Stomach (tissue), 4 donors: ENCODE data around the gene AMPD1.

ENCODE experiments used
- EP300 ChIP-seq: sonication (generic); formaldehyde crosslinking; IDR thresholded peaks from one replicate; pipeline ENCODE4 v1.6.1; 2017; ENCODE audit warnings: antibody characterized with exemption
- POLR2A ChIP-seq, 4 donors: fragments of 450-650 bp; IDR thresholded peaks; one replicate each; pipeline ENCODE4 v1.6.1; 2016; ENCODE audit warnings: antibody characterized with exemption in 4 of 4, control low read depth in 2 of 4, mild to moderate bottlenecking in 1 of 4, moderate library complexity in 1 of 4
- POLR2AphosphoS5 ChIP-seq, 3 donors: sonication (generic); formaldehyde crosslinking; IDR thresholded peaks; one replicate each; pipeline ENCODE4 v1.6.1; 2016; ENCODE audit warnings: antibody characterized with exemption in 3 of 3
- TF ChIP-seq, protein P1 (sequence below), 7 experiments: fragments of 450-650 bp in 4 of 7; fragments of 200-600 bp in 3 of 7; sonication (generic) in 3 of 7; IDR thresholded peaks; one replicate each; pipeline ENCODE4 v1.5.1; 2016 to 2019; ENCODE audit warnings: antibody characterized with exemption in 7 of 7, control low read depth in 2 of 7, mild to moderate bottlenecking in 1 of 7

DNA sequence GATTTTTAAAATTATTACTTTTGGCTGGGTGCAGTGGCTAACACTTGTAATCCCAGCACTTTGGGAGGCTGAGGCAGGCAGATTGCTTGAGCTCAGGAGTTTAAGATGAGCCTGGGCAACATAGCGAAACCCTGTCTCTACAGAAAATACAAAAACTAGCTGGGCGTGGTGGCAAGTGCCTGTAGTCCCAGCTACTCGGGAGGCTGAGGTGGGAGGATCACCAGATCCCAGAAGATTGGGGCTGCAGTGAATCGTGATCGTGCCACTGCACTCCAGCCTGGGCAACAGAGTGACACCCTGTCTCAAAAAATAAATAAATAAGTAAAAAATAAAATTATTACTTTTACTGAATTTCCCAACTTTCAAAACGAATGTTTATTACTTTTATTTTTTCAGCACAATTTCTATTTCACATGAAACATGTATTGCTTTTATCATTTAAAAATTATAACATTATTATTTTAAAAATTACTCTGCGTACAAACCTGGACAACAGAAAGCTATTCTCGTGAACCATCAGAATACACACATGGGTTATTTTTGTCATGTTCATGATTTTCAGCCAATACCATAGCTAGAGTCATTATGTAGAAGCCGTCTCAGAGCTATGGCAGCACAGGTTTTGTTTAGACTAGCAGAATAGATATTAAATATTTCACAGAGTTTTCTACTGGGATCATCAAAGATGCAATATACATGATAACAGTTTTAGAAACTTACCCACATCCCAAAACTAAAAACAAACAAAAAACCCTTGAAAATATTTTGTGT is 621 bp downstream of the AMPD1 start:
- TF ChIP-seq, protein P1, sequence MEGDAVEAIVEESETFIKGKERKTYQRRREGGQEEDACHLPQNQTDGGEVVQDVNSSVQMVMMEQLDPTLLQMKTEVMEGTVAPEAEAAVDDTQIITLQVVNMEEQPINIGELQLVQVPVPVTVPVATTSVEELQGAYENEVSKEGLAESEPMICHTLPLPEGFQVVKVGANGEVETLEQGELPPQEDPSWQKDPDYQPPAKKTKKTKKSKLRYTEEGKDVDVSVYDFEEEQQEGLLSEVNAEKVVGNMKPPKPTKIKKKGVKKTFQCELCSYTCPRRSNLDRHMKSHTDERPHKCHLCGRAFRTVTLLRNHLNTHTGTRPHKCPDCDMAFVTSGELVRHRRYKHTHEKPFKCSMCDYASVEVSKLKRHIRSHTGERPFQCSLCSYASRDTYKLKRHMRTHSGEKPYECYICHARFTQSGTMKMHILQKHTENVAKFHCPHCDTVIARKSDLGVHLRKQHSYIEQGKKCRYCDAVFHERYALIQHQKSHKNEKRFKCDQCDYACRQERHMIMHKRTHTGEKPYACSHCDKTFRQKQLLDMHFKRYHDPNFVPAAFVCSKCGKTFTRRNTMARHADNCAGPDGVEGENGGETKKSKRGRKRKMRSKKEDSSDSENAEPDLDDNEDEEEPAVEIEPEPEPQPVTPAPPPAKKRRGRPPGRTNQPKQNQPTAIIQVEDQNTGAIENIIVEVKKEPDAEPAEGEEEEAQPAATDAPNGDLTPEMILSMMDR (IDR thresholded peaks at IDR 0.05), result no peak
- TF ChIP-seq POLR2A (IDR thresholded peaks at IDR 0.05), result no peak
- TF ChIP-seq EP300, result no peak
- no peak for TF ChIP-seq POLR2AphosphoS5 (IDR thresholded peaks at IDR 0.05)
